Activated naive CD4-positive, alpha-beta T cell treated with anti-CD3 and anti-CD28 coated beads, Interleukin-2, amount 50 U/mL, for 72 hours (primary cell): ENCODE measurements around the gene ITK. TPM values are rescaled to one million over a fixed set of nuclear protein-coding genes. Genes with fewer than 3 reads are reported as not detected.

ENCODE experiments used
- ATAC-seq, 2 donors: fragments of 150-1000 bp; cut with Tn5 transposase; 2 replicates each; pipeline ENCODE4 v1.10.0; 2021; ENCODE audit warnings: mild to moderate bottlenecking in 2 of 2, moderate library complexity in 2 of 2
- DNase-seq, 2 donors: peaks; one replicate each; pipeline ENCODE4 v3.0.0; 2021 to 2022; ENCODE audit warnings: low spot score in 2 of 2
- H3K27ac Mint-ChIP-seq, 2 donors: one replicate each; pipeline ENCODE4 v1.8.0; 2022; ENCODE audit warnings: mild to moderate bottlenecking in 2 of 2, mixed read lengths in 2 of 2
- H3K36me3 Mint-ChIP-seq, 2 donors: one replicate each; pipeline ENCODE4 v1.8.0; 2022; ENCODE audit warnings: mixed read lengths in 2 of 2
- H3K9me3 Mint-ChIP-seq, 2 donors: one replicate each; pipeline ENCODE4 v1.8.0; 2022; ENCODE audit warnings: mixed read lengths in 2 of 2
- total RNA-seq, 2 donors: library from RNA; stranded (reverse); gene quantifications; one replicate each; pipeline ENCODE4 v1.2.3, GENCODE V29; 2022

The ITK gene
- total RNA-seq: 100 to 1,000 TPM; 203 to 308 TPM

- DNase-seq: no peak
Observed at GRCh38 chr5:157180374-157181264, at the start of gene ITK. Gene ITK, plus strand, starts transcription at chr5:157180840. Its CDS starts 138 bp downstream, at chr5:157180978.

GRCh38 chr5:157130925-157131324 is 49.7 kb upstream of the ITK start:
- DNase-seq (no peak), ATAC-seq (no peak)
- Mint-ChIP-seq H3K27ac (peak overlapping the region in 1 of 2 donors; percentile 12), H3K36me3 (peaks cover 0 to 15% of the 10 kb centered on the region in 2 donors), H3K9me3 (no peaks in the 10 kb centered on the region)

More at GRCh38 chr5:157180374-157181264, at the start of gene ITK:
- Mint-ChIP-seq H3K9me3 (no peaks in the 10 kb centered on the region), H3K36me3 (peaks cover 42 to 60% of the 10 kb centered on the region in 2 donors), H3K27ac (peak within 1 kb of the TSS; percentile 99)
- ATAC-seq: peak; percentile 59 to 74

GRCh38 chr5:157132281-157132612 is 48.4 kb upstream of the ITK start:
- ATAC-seq (no peak), DNase-seq (no peak)
- Mint-ChIP-seq H3K27ac (no peak overlapping the region), H3K9me3 (no peaks in the 10 kb centered on the region), H3K36me3 (peaks cover 0 to 23% of the 10 kb centered on the region in 2 donors)

- H3K9me3 Mint-ChIP-seq: peaks cover 3 to 5% of the 10 kb centered on the region in 2 donors
- DNase-seq: no peak
- H3K36me3 Mint-ChIP-seq: peaks cover 41 to 74% of the 10 kb centered on the region in 2 donors
- H3K27ac Mint-ChIP-seq: no peak overlapping the region
- no peak for ATAC-seq
Observed at GRCh38 chr5:157137691-157138090, 42.9 kb upstream of the ITK start.

GRCh38 chr5:157142317-157143126 is 38.1 kb upstream of the ITK start, which contains the start of gene MED7:
Gene MED7, minus strand, starts transcription at chr5:157142865. Its CDS starts 3,434 bp downstream, at chr5:157139431.
- H3K27ac Mint-ChIP-seq: peak within 1 kb of the TSS; percentile 99 to 100
- ATAC-seq (peak; percentile 99), DNase-seq (peak; percentile 88 to 95)
- H3K9me3 Mint-ChIP-seq: peaks cover 3 to 5% of the 10 kb centered on the region in 2 donors
- H3K36me3 Mint-ChIP-seq: peaks cover 49 to 56% of the 10 kb centered on the region in 2 donors

GRCh38 chr5:157143127-157143971 is 37.3 kb upstream of the ITK start:
- peaks cover 40 to 56% of the 10 kb centered on the region in 2 donors for H3K36me3 Mint-ChIP-seq
- ATAC-seq (peak; percentile 38 to 48), DNase-seq (peak in 1 of 2 donors; percentile 71)
- H3K9me3 Mint-ChIP-seq: peaks cover 3 to 5% of the 10 kb centered on the region in 2 donors
- peak overlapping the region; percentile 99 to 100 for H3K27ac Mint-ChIP-seq

GRCh38 chr5:157148734-157149615 is 31.7 kb upstream of the ITK start:
- ATAC-seq: peak; percentile 45 to 62
- H3K9me3 Mint-ChIP-seq: no peaks in the 10 kb centered on the region
- peaks cover 0 to 2% of the 10 kb centered on the region in 2 donors for H3K36me3 Mint-ChIP-seq
- DNase-seq: peak in 1 of 2 donors; percentile 88
- peak overlapping the region; percentile 80 to 81 for H3K27ac Mint-ChIP-seq

- DNase-seq (no peak), ATAC-seq (no peak)
- Mint-ChIP-seq H3K9me3 (no peaks in the 10 kb centered on the region), H3K36me3 (peaks cover 0 to 12% of the 10 kb centered on the region in 2 donors), H3K27ac (peak overlapping the region in 1 of 2 donors; percentile 63)
Observed at GRCh38 chr5:157150995-157151394, 29.6 kb upstream of the ITK start.

- H3K36me3 Mint-ChIP-seq: peaks cover 9 to 18% of the 10 kb centered on the region in 2 donors
Observed at GRCh38 chr5:157155297-157155696, 25.3 kb upstream of the ITK start.

GRCh38 chr5:157157293-157157891 is 23.2 kb upstream of the ITK start:
- ATAC-seq: no peak
- H3K27ac Mint-ChIP-seq: peak overlapping the region in 1 of 2 donors; percentile 96
- no peak for DNase-seq
- peaks cover 4 to 7% of the 10 kb centered on the region in 2 donors for H3K9me3 Mint-ChIP-seq
- H3K36me3 Mint-ChIP-seq: peaks cover 9 to 18% of the 10 kb centered on the region in 2 donors

More at GRCh38 chr5:157155297-157155696, 25.3 kb upstream of the ITK start:
- no peak for ATAC-seq
- Mint-ChIP-seq H3K27ac (peak overlapping the region; percentile 79 to 96), H3K9me3 (peaks cover 4 to 7% of the 10 kb centered on the region in 2 donors)
- no peak for DNase-seq

GRCh38 chr5:157159209-157159751 is 21.4 kb upstream of the ITK start:
- ATAC-seq (peak; percentile 86 to 89), DNase-seq (no peak)
- peaks cover 4 to 12% of the 10 kb centered on the region in 2 donors for H3K9me3 Mint-ChIP-seq
- H3K27ac Mint-ChIP-seq: peak overlapping the region; percentile 86 to 95
- peaks cover 17 to 18% of the 10 kb centered on the region in 2 donors for H3K36me3 Mint-ChIP-seq

GRCh38 chr5:157160001-157160400 is 20.6 kb upstream of the ITK start:
- H3K9me3 Mint-ChIP-seq: peaks cover 4 to 12% of the 10 kb centered on the region in 2 donors
- no peak for DNase-seq
- ATAC-seq: peak; percentile 27 to 47
- H3K36me3 Mint-ChIP-seq: peaks cover 16 to 17% of the 10 kb centered on the region in 2 donors
- peak overlapping the region; percentile 86 to 95 for H3K27ac Mint-ChIP-seq

GRCh38 chr5:157161996-157162395 is 18.6 kb upstream of the ITK start:
- no peak overlapping the region for H3K27ac Mint-ChIP-seq
- DNase-seq (no peak), ATAC-seq (no peak)
- H3K9me3 Mint-ChIP-seq: peaks cover 4 to 5% of the 10 kb centered on the region in 2 donors
- H3K36me3 Mint-ChIP-seq: peaks cover 1 to 18% of the 10 kb centered on the region in 2 donors

GRCh38 chr5:157162919-157163510 is 17.6 kb upstream of the ITK start:
- no peak overlapping the region for H3K27ac Mint-ChIP-seq
- ATAC-seq (no peak), DNase-seq (no peak)
- peaks cover 4 to 5% of the 10 kb centered on the region in 2 donors for H3K9me3 Mint-ChIP-seq
- H3K36me3 Mint-ChIP-seq: peaks cover 0 to 16% of the 10 kb centered on the region in 2 donors
